ENCODE data around the gene XK.

XK gene

GRCh38 chrX:37701588-37701987, 16.0 kb downstream of the XK start:
- no peak for DNase-seq
- H3K9me3 ChIP-seq (ENCODE audit: control insufficient read depth, low read length), result no peaks in the 10 kb centered on the region
- H3K4me3 ChIP-seq (ENCODE audit: insufficient read depth, low read depth, low read length, poor library complexity, severe bottlenecking), result no peak overlapping the region
- no peaks in the 10 kb centered on the region for H3K27me3 ChIP-seq (replicated peaks; ENCODE audit: control insufficient read depth, insufficient read depth, low read length, poor library complexity, severe bottlenecking)
- no peak overlapping the region for H3K27ac ChIP-seq (ENCODE audit: insufficient read depth, low read length, poor library complexity, severe bottlenecking)
- no peaks in the 10 kb centered on the region for H3K36me3 ChIP-seq (ENCODE audit: control insufficient read depth, insufficient read depth, low read length)
- no peaks in the 10 kb centered on the region for H3K4me1 ChIP-seq (ENCODE audit: control insufficient read depth, insufficient read depth, low read length, poor library complexity, severe bottlenecking)

GRCh38 chrX:37711991-37712390, 26.4 kb downstream of the XK start:
- no peaks in the 10 kb centered on the region for H3K27me3 ChIP-seq (replicated peaks; ENCODE audit: control insufficient read depth, insufficient read depth, low read length, poor library complexity, severe bottlenecking)
- no peak for DNase-seq
- H3K36me3 ChIP-seq (ENCODE audit: control insufficient read depth, insufficient read depth, low read length), result no peaks in the 10 kb centered on the region
- no peaks in the 10 kb centered on the region for H3K4me1 ChIP-seq (ENCODE audit: control insufficient read depth, insufficient read depth, low read length, poor library complexity, severe bottlenecking)
- H3K4me3 ChIP-seq (ENCODE audit: insufficient read depth, low read depth, low read length, poor library complexity, severe bottlenecking), result no peak overlapping the region
- no peaks in the 10 kb centered on the region for H3K9me3 ChIP-seq (ENCODE audit: control insufficient read depth, low read length)
- H3K27ac ChIP-seq (ENCODE audit: insufficient read depth, low read length, poor library complexity, severe bottlenecking), result no peak overlapping the region

GRCh38 chrX:37712458-37712857, 26.9 kb downstream of the XK start:
- DNase-seq, result no peak
- no peak overlapping the region for H3K4me3 ChIP-seq (ENCODE audit: insufficient read depth, low read depth, low read length, poor library complexity, severe bottlenecking)
- no peaks in the 10 kb centered on the region for H3K36me3 ChIP-seq (ENCODE audit: control insufficient read depth, insufficient read depth, low read length)
- H3K27ac ChIP-seq (ENCODE audit: insufficient read depth, low read length, poor library complexity, severe bottlenecking), result no peak overlapping the region
- H3K27me3 ChIP-seq (replicated peaks; ENCODE audit: control insufficient read depth, insufficient read depth, low read length, poor library complexity, severe bottlenecking), result no peaks in the 10 kb centered on the region
- no peaks in the 10 kb centered on the region for H3K4me1 ChIP-seq (ENCODE audit: control insufficient read depth, insufficient read depth, low read length, poor library complexity, severe bottlenecking)
- H3K9me3 ChIP-seq (ENCODE audit: control insufficient read depth, low read length), result no peaks in the 10 kb centered on the region

GRCh38 chrX:37714479-37714878, 28.9 kb downstream of the XK start:
- no peak overlapping the region for H3K4me3 ChIP-seq (ENCODE audit: insufficient read depth, low read depth, low read length, poor library complexity, severe bottlenecking)
- DNase-seq, result no peak
- H3K27me3 ChIP-seq (replicated peaks; ENCODE audit: control insufficient read depth, insufficient read depth, low read length, poor library complexity, severe bottlenecking), result no peaks in the 10 kb centered on the region
- H3K36me3 ChIP-seq (ENCODE audit: control insufficient read depth, insufficient read depth, low read length), result no peaks in the 10 kb centered on the region
- no peak overlapping the region for H3K27ac ChIP-seq (ENCODE audit: insufficient read depth, low read length, poor library complexity, severe bottlenecking)
- H3K4me1 ChIP-seq (ENCODE audit: control insufficient read depth, insufficient read depth, low read length, poor library complexity, severe bottlenecking), result no peaks in the 10 kb centered on the region
- H3K9me3 ChIP-seq (ENCODE audit: control insufficient read depth, low read length), result no peaks in the 10 kb centered on the region

- Histone ChIP-seq H3K4me1 (ENCODE audit: control insufficient read depth, insufficient read depth, low read length, poor library complexity, severe bottlenecking) (no peaks in the 10 kb centered on the region), H3K36me3 (ENCODE audit: control insufficient read depth, insufficient read depth, low read length) (no peaks in the 10 kb centered on the region), H3K27me3 (replicated peaks; ENCODE audit: control insufficient read depth, insufficient read depth, low read length, poor library complexity, severe bottlenecking) (no peaks in the 10 kb centered on the region), H3K4me3 (ENCODE audit: insufficient read depth, low read depth, low read length, poor library complexity, severe bottlenecking) (no peak overlapping the region), H3K9me3 (ENCODE audit: control insufficient read depth, low read length) (no peaks in the 10 kb centered on the region), H3K27ac (ENCODE audit: insufficient read depth, low read length, poor library complexity, severe bottlenecking) (no peak overlapping the region)
- no peak for DNase-seq
These were observed 31.0 kb downstream of the XK start for GRCh38 chrX:37716602-37717001.

GRCh38 chrX:37717708-37718107, 32.1 kb downstream of the XK start:
- no peaks in the 10 kb centered on the region for H3K9me3 ChIP-seq (ENCODE audit: control insufficient read depth, low read length)
- H3K27ac ChIP-seq (ENCODE audit: insufficient read depth, low read length, poor library complexity, severe bottlenecking), result no peak overlapping the region
- no peaks in the 10 kb centered on the region for H3K4me1 ChIP-seq (ENCODE audit: control insufficient read depth, insufficient read depth, low read length, poor library complexity, severe bottlenecking)
- H3K4me3 ChIP-seq (ENCODE audit: insufficient read depth, low read depth, low read length, poor library complexity, severe bottlenecking), result no peak overlapping the region
- H3K36me3 ChIP-seq (ENCODE audit: control insufficient read depth, insufficient read depth, low read length), result no peaks in the 10 kb centered on the region
- no peak for DNase-seq
- H3K27me3 ChIP-seq (replicated peaks; ENCODE audit: control insufficient read depth, insufficient read depth, low read length, poor library complexity, severe bottlenecking), result no peaks in the 10 kb centered on the region

- no peaks in the 10 kb centered on the region for H3K36me3 ChIP-seq (ENCODE audit: control insufficient read depth, insufficient read depth, low read length)
- no peak overlapping the region for H3K4me3 ChIP-seq (ENCODE audit: insufficient read depth, low read depth, low read length, poor library complexity, severe bottlenecking)
- DNase-seq, result no peak
- no peak overlapping the region for H3K27ac ChIP-seq (ENCODE audit: insufficient read depth, low read length, poor library complexity, severe bottlenecking)
- H3K9me3 ChIP-seq (ENCODE audit: control insufficient read depth, low read length), result no peaks in the 10 kb centered on the region
- no peaks in the 10 kb centered on the region for H3K4me1 ChIP-seq (ENCODE audit: control insufficient read depth, insufficient read depth, low read length, poor library complexity, severe bottlenecking)
- no peaks in the 10 kb centered on the region for H3K27me3 ChIP-seq (replicated peaks; ENCODE audit: control insufficient read depth, insufficient read depth, low read length, poor library complexity, severe bottlenecking)
These were observed 37.0 kb downstream of the XK start for GRCh38 chrX:37722595-37722994.

GRCh38 chrX:37726346-37726745, 40.8 kb downstream of the XK start:
- Histone ChIP-seq H3K27me3 (replicated peaks; ENCODE audit: control insufficient read depth, insufficient read depth, low read length, poor library complexity, severe bottlenecking) (no peaks in the 10 kb centered on the region), H3K4me1 (ENCODE audit: control insufficient read depth, insufficient read depth, low read length, poor library complexity, severe bottlenecking) (no peaks in the 10 kb centered on the region), H3K4me3 (ENCODE audit: insufficient read depth, low read depth, low read length, poor library complexity, severe bottlenecking) (no peak overlapping the region), H3K9me3 (ENCODE audit: control insufficient read depth, low read length) (no peaks in the 10 kb centered on the region), H3K27ac (ENCODE audit: insufficient read depth, low read length, poor library complexity, severe bottlenecking) (no peak overlapping the region), H3K36me3 (ENCODE audit: control insufficient read depth, insufficient read depth, low read length) (no peaks in the 10 kb centered on the region)
- no peak for DNase-seq

GRCh38 chrX:37745354-37745753, 59.8 kb downstream of the XK start:
- DNase-seq, result peak; percentile 49 to 65 (median 55)
- no peaks in the 10 kb centered on the region for H3K9me3 ChIP-seq (ENCODE audit: control insufficient read depth, low read length)
- no peaks in the 10 kb centered on the region for H3K4me1 ChIP-seq (ENCODE audit: control insufficient read depth, insufficient read depth, low read length, poor library complexity, severe bottlenecking)
- H3K36me3 ChIP-seq (ENCODE audit: control insufficient read depth, insufficient read depth, low read length), result no peaks in the 10 kb centered on the region
- H3K27me3 ChIP-seq (replicated peaks; ENCODE audit: control insufficient read depth, insufficient read depth, low read length, poor library complexity, severe bottlenecking), result no peaks in the 10 kb centered on the region
- no peak overlapping the region for H3K4me3 ChIP-seq (ENCODE audit: insufficient read depth, low read depth, low read length, poor library complexity, severe bottlenecking)
- H3K27ac ChIP-seq (ENCODE audit: insufficient read depth, low read length, poor library complexity, severe bottlenecking), result no peak overlapping the region

- Histone ChIP-seq H3K27ac (ENCODE audit: insufficient read depth, low read length, poor library complexity, severe bottlenecking) (no peak overlapping the region), H3K36me3 (ENCODE audit: control insufficient read depth, insufficient read depth, low read length) (no peaks in the 10 kb centered on the region), H3K4me1 (ENCODE audit: control insufficient read depth, insufficient read depth, low read length, poor library complexity, severe bottlenecking) (no peaks in the 10 kb centered on the region), H3K27me3 (replicated peaks; ENCODE audit: control insufficient read depth, insufficient read depth, low read length, poor library complexity, severe bottlenecking) (no peaks in the 10 kb centered on the region), H3K9me3 (ENCODE audit: control insufficient read depth, low read length) (no peaks in the 10 kb centered on the region), H3K4me3 (ENCODE audit: insufficient read depth, low read depth, low read length, poor library complexity, severe bottlenecking) (no peak overlapping the region)
- DNase-seq, result no peak
These were observed 60.2 kb downstream of the XK start for GRCh38 chrX:37745835-37746217.
